HepG2 (cell line): ENCODE measurements around the gene PPCDC.

ENCODE experiments used
- ATF7-NPFF ChIP-seq: sonication (generic); formaldehyde crosslinking; IDR thresholded peaks from 2 replicates; pipeline ENCODE4 v1.8.1; 2023; ENCODE audit warnings: mild to moderate bottlenecking, low read depth, missing genetic modification reagents, moderate library complexity
- FUBP1 ChIP-seq: sonication (generic); formaldehyde crosslinking; IDR thresholded peaks from 2 replicates; pipeline ENCODE4 v1.5.1; 2020; ENCODE audit warnings: missing genetic modification reagents, mild to moderate bottlenecking, borderline replicate concordance
- LBX2 ChIP-seq: sonication (generic); formaldehyde crosslinking; IDR thresholded peaks from 2 replicates; pipeline ENCODE4 v1.5.0; 2020; ENCODE audit warnings: missing genetic modification reagents, mild to moderate bottlenecking, borderline replicate concordance
- MYC ChIP-seq: sonication (generic); formaldehyde crosslinking; IDR thresholded peaks from 2 replicates; pipeline ENCODE4 v1.9.0; 2021; ENCODE audit warnings: missing genetic modification reagents, borderline replicate concordance
- NFIC ChIP-seq: IDR thresholded peaks from 2 replicates; pipeline ENCODE4 v1.6.1; 2012; ENCODE audit warnings: mild to moderate bottlenecking, low read length, inconsistent platforms
- POLR2AphosphoS5 ChIP-seq: IDR thresholded peaks from 2 replicates; pipeline ENCODE4 v1.6.1; 2012; ENCODE audit warnings: low read depth, low read length
- RNF219 ChIP-seq: sonication (generic); formaldehyde crosslinking; IDR thresholded peaks from 2 replicates; pipeline ENCODE4 v1.5.0; 2020; ENCODE audit warnings: mild to moderate bottlenecking, missing genetic modification reagents
- SRSF1 ChIP-seq: fragments of 200-400 bp; formaldehyde crosslinking; optimal IDR thresholded peaks from 2 replicates; pipeline ENCODE3; 2017; ENCODE audit warnings: mild to moderate bottlenecking, low read depth, low read length, moderate library complexity

GRCh38 chr15:75023872-75024636, 664 bp downstream of the PPCDC start:
- TF ChIP-seq POLR2AphosphoS5: no peak
- TF ChIP-seq ATF7-NPFF (CRISPR knock-in tag): no peak
- no peak for TF ChIP-seq RNF219
- TF ChIP-seq MYC (CRISPR knock-in tag): no peak
- no peak for TF ChIP-seq NFIC
- no peak for TF ChIP-seq LBX2
- TF ChIP-seq FUBP1: no peak
- TF ChIP-seq SRSF1: no peak
